Lung microvascular endothelial cell (primary cell): ENCODE data around the gene PRKN. TPM values are rescaled to one million over a fixed set of nuclear protein-coding genes. Genes with fewer than 3 reads are reported as not detected.
"Not testable (repeated sequence)": the region's sequence is repeated elsewhere in the genome, so short reads cannot be mapped to it uniquely, and the experiment has no call there.

Experiments
- DNase-seq, 2 donors: peaks; one replicate each; pipeline versions ENCODE4 v3.0.0 to v3.0.0-alpha.2; 2010; ENCODE audit warnings: low read depth in 2 of 2
- total RNA-seq: library from RNA; depleted of rRNA; stranded (reverse); fragments of >200 nt; gene quantifications from 2 replicates; pipeline ENCODE4 v1.2.1, GENCODE V29; 2014

Gene PRKN
- total RNA-seq, 1 donor from 2014 or later = 0.40 TPM

GRCh38 chr6:161331402-161332081 is 1396.0 kb downstream of the PRKN start:
- DNase-seq = not testable (repeated sequence)

GRCh38 chr6:161327360-161327953 is 1400.1 kb downstream of the PRKN start:
- no peak for DNase-seq

- no peak for DNase-seq
Observed at GRCh38 chr6:161319231-161319630, 1408.3 kb downstream of the PRKN start.

- no peak for DNase-seq
Observed at GRCh38 chr6:161318456-161318855, 1409.1 kb downstream of the PRKN start.

GRCh38 chr6:161316531-161316930 is 1411.0 kb downstream of the PRKN start:
- DNase-seq = no peak

- not testable (repeated sequence) for DNase-seq
Observed at GRCh38 chr6:161315246-161315917, 1412.2 kb downstream of the PRKN start.

GRCh38 chr6:161314541-161315245 is 1412.9 kb downstream of the PRKN start:
- not testable (repeated sequence) for DNase-seq

GRCh38 chr6:161313940-161314509 is 1413.5 kb downstream of the PRKN start:
- DNase-seq = no peak

- DNase-seq = not testable (repeated sequence)
Observed at GRCh38 chr6:161313475-161313874, 1414.1 kb downstream of the PRKN start.

- DNase-seq = not testable (repeated sequence)
Observed at GRCh38 chr6:161309774-161310173, 1417.8 kb downstream of the PRKN start.

GRCh38 chr6:161308075-161308655 is 1419.4 kb downstream of the PRKN start:
- no peak for DNase-seq

- no peak for DNase-seq
Observed at GRCh38 chr6:161305860-161306259, 1421.7 kb downstream of the PRKN start.

GRCh38 chr6:161303628-161304340 is 1423.8 kb downstream of the PRKN start:
- peak in 1 of 2 donors; percentile 6 for DNase-seq

- DNase-seq = no peak
Observed at GRCh38 chr6:161302949-161303348, 1424.6 kb downstream of the PRKN start.

GRCh38 chr6:161301338-161301737 is 1426.2 kb downstream of the PRKN start:
- DNase-seq = no peak

GRCh38 chr6:161300823-161301222 is 1426.7 kb downstream of the PRKN start:
- DNase-seq = no peak

- DNase-seq = no peak
Observed at GRCh38 chr6:161299726-161300125, 1427.8 kb downstream of the PRKN start.
